SK-N-SH treated with all-trans-retinoic acid at 6 μM for 48 hours (cell line): ENCODE measurements around the gene LPAR5.

Experiments
- ARNTL ChIP-seq: fragments of 450-650 bp; formaldehyde crosslinking; IDR thresholded peaks from 2 replicates; pipeline ENCODE4 v1.5.0; 2020; ENCODE audit warnings: low read depth, mild to moderate bottlenecking, moderate library complexity, borderline replicate concordance
- BACH2 ChIP-seq: fragments of 250-450 bp; sonication (Bioruptor Pico); IDR thresholded peaks from 2 replicates; pipeline ENCODE4 v1.9.0; 2021; ENCODE audit warnings: mild to moderate bottlenecking, borderline replicate concordance
- ESRRG ChIP-seq: fragments of 250-450 bp; sonication (Bioruptor Pico); IDR thresholded peaks from 2 replicates; pipeline ENCODE4 v1.6.1; 2021; ENCODE audit warnings: mild to moderate bottlenecking
- ISL1 ChIP-seq: fragments of 250-450 bp; sonication (Bioruptor Pico); IDR thresholded peaks from 2 replicates; pipeline ENCODE4 v2.1.2; 2022; ENCODE audit warnings: mild to moderate bottlenecking, moderate library complexity
- PPARA ChIP-seq: fragments of 250-450 bp; sonication (Bioruptor Pico); IDR thresholded peaks from 2 replicates; pipeline ENCODE4 v1.5.0; 2020; ENCODE audit warnings: mild to moderate bottlenecking, borderline replicate concordance
- RARB ChIP-seq: fragments of 250-450 bp; sonication (Bioruptor Pico); IDR thresholded peaks from 2 replicates; pipeline ENCODE4 v1.8.0; 2021; ENCODE audit warnings: mild to moderate bottlenecking, moderate library complexity
- SNAI2 ChIP-seq: fragments of 250-450 bp; sonication (Bioruptor Pico); IDR thresholded peaks from 2 replicates; pipeline ENCODE4 v1.5.0; 2020; ENCODE audit warnings: mild to moderate bottlenecking, moderate library complexity
- TOX ChIP-seq: fragments of 250-450 bp; sonication (Bioruptor Pico); IDR thresholded peaks from 2 replicates; pipeline ENCODE4 v1.8.0; 2021; ENCODE audit warnings: mild to moderate bottlenecking, moderate library complexity, borderline replicate concordance
- ZC3H10 ChIP-seq: fragments of 250-450 bp; sonication (Bioruptor Pico); IDR thresholded peaks from 2 replicates; pipeline ENCODE4 v1.5.1; 2021; ENCODE audit warnings: mild to moderate bottlenecking, moderate library complexity
- ZFP3 ChIP-seq: fragments of 250-450 bp; sonication (Bioruptor Pico); IDR thresholded peaks from 2 replicates; pipeline ENCODE4 v1.5.0; 2020; ENCODE audit warnings: mild to moderate bottlenecking, moderate library complexity
- ZNF70 ChIP-seq: fragments of 450-650 bp; formaldehyde crosslinking; IDR thresholded peaks from 2 replicates; pipeline ENCODE4 v1.5.0; 2020; ENCODE audit warnings: mild to moderate bottlenecking, moderate library complexity
- ZNF8 ChIP-seq: fragments of 450-650 bp; formaldehyde crosslinking; IDR thresholded peaks from 2 replicates; pipeline ENCODE4 v1.5.0; 2020; ENCODE audit warnings: mild to moderate bottlenecking, moderate library complexity
- TF ChIP-seq, protein P1 (sequence below): fragments of 250-450 bp; sonication (Bioruptor Pico); IDR thresholded peaks from 2 replicates; pipeline ENCODE4 v1.8.0; 2020; ENCODE audit warnings: mild to moderate bottlenecking, moderate library complexity, borderline replicate concordance
- TF ChIP-seq, protein P2 (sequence below): fragments of 250-450 bp; sonication (Bioruptor Pico); IDR thresholded peaks from 2 replicates; pipeline ENCODE4 v1.8.0; 2021; ENCODE audit warnings: low read depth, mild to moderate bottlenecking, moderate library complexity, borderline replicate concordance

DNA sequence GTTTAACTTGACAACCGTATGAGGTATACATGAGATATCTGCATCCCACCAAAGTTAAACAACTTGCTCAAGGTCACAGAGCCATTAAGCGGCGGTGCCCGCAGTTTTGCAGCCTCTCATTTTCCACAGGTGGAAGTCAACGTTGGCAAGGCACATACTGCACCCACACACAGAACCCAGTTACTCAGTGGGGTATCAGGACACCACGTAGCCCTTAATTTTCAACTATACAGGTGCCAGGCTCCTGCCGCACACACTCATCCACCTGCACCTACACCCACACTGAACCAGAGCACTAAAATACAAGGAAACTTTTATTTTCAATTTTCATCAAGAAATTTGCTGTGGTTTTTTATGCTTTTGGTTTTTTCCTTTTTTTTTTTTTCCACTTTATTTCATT is 66.0 kb downstream of the LPAR5 start:
- TF ChIP-seq ZC3H10 (CRISPR knock-in tag) (no peak), ISL1 (no peak), ZNF8 (CRISPR knock-in tag) (no peak), BACH2 (CRISPR knock-in tag) (no peak), ZFP3 (CRISPR knock-in tag) (no peak), ARNTL (CRISPR knock-in tag) (no peak), PPARA (no peak), RARB (CRISPR knock-in tag) (no peak), ESRRG (CRISPR knock-in tag) (no peak), SNAI2 (CRISPR knock-in tag) (no peak), ZNF70 (CRISPR knock-in tag) (no peak), TOX (CRISPR knock-in tag) (no peak)
- TF ChIP-seq, protein P1, sequence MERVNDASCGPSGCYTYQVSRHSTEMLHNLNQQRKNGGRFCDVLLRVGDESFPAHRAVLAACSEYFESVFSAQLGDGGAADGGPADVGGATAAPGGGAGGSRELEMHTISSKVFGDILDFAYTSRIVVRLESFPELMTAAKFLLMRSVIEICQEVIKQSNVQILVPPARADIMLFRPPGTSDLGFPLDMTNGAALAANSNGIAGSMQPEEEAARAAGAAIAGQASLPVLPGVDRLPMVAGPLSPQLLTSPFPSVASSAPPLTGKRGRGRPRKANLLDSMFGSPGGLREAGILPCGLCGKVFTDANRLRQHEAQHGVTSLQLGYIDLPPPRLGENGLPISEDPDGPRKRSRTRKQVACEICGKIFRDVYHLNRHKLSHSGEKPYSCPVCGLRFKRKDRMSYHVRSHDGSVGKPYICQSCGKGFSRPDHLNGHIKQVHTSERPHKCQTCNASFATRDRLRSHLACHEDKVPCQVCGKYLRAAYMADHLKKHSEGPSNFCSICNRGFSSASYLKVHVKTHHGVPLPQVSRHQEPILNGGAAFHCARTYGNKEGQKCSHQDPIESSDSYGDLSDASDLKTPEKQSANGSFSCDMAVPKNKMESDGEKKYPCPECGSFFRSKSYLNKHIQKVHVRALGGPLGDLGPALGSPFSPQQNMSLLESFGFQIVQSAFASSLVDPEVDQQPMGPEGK (CRISPR knock-in tag): no peak
- TF ChIP-seq, protein P2, sequence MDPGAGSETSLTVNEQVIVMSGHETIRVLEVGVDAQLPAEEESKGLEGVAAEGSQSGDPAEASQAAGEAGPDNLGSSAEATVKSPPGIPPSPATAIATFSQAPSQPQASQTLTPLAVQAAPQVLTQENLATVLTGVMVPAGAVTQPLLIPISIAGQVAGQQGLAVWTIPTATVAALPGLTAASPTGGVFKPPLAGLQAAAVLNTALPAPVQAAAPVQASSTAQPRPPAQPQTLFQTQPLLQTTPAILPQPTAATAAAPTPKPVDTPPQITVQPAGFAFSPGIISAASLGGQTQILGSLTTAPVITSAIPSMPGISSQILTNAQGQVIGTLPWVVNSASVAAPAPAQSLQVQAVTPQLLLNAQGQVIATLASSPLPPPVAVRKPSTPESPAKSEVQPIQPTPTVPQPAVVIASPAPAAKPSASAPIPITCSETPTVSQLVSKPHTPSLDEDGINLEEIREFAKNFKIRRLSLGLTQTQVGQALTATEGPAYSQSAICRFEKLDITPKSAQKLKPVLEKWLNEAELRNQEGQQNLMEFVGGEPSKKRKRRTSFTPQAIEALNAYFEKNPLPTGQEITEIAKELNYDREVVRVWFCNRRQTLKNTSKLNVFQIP (CRISPR knock-in tag): no peak
